GM12874 (cell line): ENCODE data around the gene ERBB2.
A peak's percentile ranks its signal among the peaks of the same experiment; 100 is the strongest.

Experiments used
- TF ChIP-seq, protein P1 (sequence below): IDR thresholded peaks from 2 replicates; pipeline ENCODE4 v1.5.1; 2011; ENCODE audit warnings: low read depth, mild to moderate bottlenecking, control low read depth, low read length, moderate library complexity; ENCODE audit not compliant: insufficient read depth

The ERBB2 gene

DNA sequence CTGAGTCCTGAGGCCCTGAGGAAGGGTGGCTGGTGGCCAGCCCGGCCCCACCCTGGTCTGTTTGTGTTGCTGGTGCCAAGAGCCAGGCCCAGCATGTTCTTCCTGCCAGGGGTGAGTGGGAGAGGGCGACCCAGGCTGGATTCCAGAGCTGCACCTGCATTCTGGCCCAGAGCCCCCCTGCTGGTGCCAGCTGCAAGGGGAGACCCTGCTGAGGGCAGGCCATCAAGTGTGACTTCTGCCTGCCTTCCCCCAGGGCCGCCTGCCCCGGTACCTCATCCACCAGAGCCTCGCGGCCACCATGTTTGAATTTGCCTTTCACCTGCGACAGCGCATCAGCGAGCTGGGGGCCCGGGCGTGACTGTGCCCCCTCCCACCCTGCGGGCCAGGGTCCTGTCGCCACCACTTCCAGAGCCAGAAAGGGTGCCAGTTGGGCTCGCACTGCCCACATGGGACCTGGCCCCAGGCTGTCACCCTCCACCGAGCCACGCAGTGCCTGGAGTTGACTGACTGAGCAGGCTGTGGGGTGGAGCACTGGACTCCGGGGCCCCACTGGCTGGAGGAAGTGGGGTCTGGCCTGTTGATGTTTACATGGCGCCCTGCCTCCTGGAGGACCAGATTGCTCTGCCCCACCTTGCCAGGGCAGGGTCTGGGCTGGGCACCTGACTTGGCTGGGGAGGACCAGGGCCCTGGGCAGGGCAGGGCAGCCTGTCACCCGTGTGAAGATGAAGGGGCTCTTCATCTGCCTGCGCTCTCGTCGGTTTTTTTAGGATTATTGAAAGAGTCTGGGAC, 37.1 kb upstream of the ERBB2 start:
- TF ChIP-seq, protein P1, sequence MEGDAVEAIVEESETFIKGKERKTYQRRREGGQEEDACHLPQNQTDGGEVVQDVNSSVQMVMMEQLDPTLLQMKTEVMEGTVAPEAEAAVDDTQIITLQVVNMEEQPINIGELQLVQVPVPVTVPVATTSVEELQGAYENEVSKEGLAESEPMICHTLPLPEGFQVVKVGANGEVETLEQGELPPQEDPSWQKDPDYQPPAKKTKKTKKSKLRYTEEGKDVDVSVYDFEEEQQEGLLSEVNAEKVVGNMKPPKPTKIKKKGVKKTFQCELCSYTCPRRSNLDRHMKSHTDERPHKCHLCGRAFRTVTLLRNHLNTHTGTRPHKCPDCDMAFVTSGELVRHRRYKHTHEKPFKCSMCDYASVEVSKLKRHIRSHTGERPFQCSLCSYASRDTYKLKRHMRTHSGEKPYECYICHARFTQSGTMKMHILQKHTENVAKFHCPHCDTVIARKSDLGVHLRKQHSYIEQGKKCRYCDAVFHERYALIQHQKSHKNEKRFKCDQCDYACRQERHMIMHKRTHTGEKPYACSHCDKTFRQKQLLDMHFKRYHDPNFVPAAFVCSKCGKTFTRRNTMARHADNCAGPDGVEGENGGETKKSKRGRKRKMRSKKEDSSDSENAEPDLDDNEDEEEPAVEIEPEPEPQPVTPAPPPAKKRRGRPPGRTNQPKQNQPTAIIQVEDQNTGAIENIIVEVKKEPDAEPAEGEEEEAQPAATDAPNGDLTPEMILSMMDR, result no peak

DNA sequence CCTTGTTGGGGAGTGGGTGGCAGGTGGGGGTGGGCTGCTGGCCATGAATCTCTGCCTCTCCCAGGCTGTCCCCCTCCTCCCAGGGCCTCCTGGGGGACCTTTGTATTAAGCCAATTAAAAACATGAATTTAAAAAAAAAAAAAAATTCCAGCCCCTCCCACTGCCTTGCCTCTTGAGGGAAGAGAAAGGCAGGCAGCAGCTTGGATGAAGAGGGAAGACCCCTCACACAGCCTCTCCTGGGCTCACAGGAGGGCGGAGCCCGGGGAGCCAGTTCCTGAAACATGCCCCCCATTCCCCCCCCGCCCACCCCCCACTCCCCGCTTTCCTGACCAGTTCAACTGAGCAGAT, 36.5 kb upstream of the ERBB2 start:
- TF ChIP-seq, protein P1, result no peak

DNA sequence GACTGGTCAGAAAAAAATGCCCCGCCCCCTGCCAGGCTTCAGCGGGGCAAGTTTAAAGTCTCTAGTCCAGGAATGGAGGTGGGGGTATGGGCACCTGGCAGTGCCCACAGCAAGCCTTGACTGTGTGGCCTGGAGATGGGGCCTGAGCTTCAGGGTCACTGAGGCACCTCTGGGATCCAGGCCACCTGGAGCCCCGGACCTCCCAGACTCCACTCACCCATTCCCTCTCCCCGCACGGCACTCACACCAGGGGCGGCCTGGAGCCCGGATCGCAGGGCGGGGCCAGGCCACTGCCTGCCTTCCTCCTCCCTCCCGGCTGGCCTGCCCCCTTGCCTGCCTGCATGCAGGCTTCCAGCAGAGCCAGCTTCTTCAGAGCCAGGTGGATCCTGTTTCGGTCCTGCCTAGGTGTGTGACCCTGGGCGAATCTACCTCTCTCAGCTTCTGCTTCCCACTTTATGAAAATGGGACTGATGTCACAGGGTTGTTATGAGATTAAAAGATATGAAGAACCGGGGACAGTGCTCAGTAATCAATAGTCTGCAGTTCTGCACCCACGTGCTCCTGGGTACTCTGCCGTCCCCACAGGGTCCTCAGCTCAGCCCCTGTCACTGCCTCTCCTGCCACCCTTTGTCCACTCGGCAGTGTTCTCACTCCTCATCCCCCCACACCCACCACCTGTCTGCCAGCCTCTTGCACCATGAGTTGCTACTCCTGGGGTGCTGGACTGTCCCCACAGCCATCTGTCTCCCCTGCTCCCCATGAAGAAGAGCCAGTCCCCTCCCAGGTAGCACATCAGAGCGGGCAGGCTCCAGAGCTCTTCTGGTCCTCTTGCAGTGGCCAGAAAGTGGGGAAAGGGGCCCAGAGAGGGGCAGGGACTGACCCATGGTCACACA, 35.9 kb upstream of the ERBB2 start:
- TF ChIP-seq, protein P1, result no peak

DNA sequence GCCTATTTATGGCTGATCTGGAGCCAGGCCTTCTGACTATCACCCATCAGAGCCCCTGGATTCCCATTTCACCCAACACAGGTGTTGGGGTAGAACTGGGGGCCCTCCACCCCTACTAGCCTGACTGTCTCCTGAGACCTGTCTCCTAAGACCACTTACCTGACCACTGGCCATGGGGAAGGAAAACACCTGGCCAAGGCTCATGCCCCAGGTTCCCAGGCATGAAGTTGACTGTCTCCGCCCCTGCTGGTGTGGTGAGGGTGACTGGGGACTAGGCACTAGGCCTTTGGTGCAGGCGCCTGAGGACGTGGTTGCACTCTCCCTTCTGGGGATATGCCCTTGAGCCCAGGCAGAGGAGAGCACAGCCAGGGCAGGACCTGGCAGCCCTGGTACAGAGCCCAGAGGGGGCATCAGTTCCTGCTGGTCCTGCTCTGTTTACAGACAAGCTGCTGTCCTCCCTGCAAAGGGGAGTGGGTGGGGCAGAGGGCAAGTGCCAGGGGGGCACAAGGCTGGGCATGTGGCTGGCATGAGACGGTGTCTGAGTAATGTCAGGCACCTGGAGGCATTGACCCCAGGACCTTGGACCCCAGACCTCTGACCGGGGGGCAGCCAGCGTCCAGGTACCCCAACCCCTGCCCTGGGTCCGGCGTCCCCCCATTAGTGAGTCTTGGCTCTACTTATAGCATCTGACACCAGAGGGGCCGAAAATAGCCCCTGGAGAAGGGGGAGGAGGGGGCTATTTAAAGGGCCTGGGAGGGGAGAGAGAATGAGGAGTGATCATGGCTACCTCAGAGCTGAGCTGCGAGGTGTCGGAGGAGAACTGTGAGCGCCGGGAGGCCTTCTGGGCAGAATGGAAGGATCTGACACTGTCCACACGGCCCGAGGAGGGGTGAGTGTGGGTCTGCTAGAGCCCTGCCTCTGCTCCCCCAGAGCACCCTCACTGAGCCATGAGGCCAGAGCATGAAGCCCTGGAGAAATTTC, 35.0 kb upstream of the ERBB2 start, which contains the start of gene TCAP:
Gene TCAP, plus strand, starts transcription at position 769 of the 981 bp plus-strand sequence. Its CDS starts 11 bp downstream, at position 780.
- TF ChIP-seq, protein P1, result no peak

DNA sequence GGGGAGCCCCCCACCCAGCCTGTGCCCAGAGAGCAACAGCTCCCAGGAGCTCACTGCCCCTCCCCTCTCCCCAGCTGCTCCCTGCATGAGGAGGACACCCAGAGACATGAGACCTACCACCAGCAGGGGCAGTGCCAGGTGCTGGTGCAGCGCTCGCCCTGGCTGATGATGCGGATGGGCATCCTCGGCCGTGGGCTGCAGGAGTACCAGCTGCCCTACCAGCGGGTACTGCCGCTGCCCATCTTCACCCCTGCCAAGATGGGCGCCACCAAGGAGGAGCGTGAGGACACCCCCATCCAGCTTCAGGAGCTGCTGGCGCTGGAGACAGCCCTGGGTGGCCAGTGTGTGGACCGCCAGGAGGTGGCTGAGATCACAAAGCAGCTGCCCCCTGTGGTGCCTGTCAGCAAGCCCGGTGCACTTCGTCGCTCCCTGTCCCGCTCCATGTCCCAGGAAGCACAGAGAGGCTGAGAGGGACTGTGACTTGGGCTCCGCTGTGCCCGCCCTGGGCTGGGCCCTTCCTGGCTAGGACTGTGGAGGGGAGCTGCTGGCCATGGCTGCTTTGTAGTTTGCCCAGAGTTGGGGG, 34.1 kb upstream of the ERBB2 start:
- TF ChIP-seq, protein P1, result 0 out of 2 replicates have a peak, but pooled peaks have one; percentile 7

DNA sequence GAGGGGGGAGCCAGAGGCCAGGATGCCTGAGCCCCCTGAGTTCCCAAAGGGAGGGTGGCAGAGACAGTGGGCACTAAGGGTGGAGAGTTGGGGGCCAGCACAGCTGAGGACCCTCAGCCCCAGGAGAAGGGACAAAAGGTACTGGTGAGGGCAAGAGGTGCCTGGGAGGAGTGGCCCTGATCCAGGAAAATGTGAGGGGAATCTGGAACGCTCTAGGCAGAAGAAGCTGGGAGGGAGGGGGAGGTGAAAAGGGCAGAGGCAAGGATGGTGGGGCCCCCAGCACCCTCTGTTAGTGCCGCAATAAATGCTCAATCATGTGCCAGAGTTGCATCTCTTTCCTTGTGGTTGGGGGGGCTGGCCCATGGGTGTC, 33.6 kb upstream of the ERBB2 start:
- TF ChIP-seq, protein P1, result no peak
